Measurements from ENCODE around the gene CR1L. TPM values are rescaled to one million over a fixed set of nuclear protein-coding genes. Genes with fewer than 3 reads are reported as not detected.
"Not testable (repeated sequence)": the region's sequence is repeated elsewhere in the genome, so short reads cannot be mapped to it uniquely, and the experiment has no call there.

The CR1L gene
- total RNA-seq, 3 donors from 2014 or later = not detected

- Histone ChIP-seq H3K4me3 (no peak overlapping the region), H3K36me3 (ENCODE audit: low read depth) (no peaks in the 10 kb centered on the region), H3K9me3 (peaks cover 3% of the 10 kb centered on the region), H3K4me1 (ENCODE audit: low read depth) (no peaks in the 10 kb centered on the region)
- intact Hi-C loops (cut with DNase I, micrococcal nuclease) = no loop called here
- no peak for ATAC-seq
- no peak for TF ChIP-seq CTCF (IDR thresholded peaks at IDR 0.05)
- DNase-seq = no peak
Observed at GRCh38 chr1:207658904-207659485, 14.1 kb downstream of the CR1L start.

GRCh38 chr1:207659545-207660153, 14.7 kb downstream of the CR1L start:
- H3K4me3 ChIP-seq = no peak overlapping the region
- no peaks in the 10 kb centered on the region for H3K36me3 ChIP-seq (ENCODE audit: low read depth)
- no peaks in the 10 kb centered on the region for H3K4me1 ChIP-seq (ENCODE audit: low read depth)
- H3K9me3 ChIP-seq = peaks cover 3% of the 10 kb centered on the region
- intact Hi-C loops (cut with DNase I, micrococcal nuclease) = no loop called here
- ATAC-seq (peak; percentile 87), DNase-seq (peak; percentile 49 to 52 (median 50))
- TF ChIP-seq CTCF (IDR thresholded peaks at IDR 0.05) = no peak

GRCh38 chr1:207661420-207661819, 16.5 kb downstream of the CR1L start:
- DNase-seq; H3K4me1 ChIP-seq (ENCODE audit: low read depth); ATAC-seq: not testable (repeated sequence)

GRCh38 chr1:207666342-207666741, 21.4 kb downstream of the CR1L start:
- intact Hi-C loops (cut with DNase I, micrococcal nuclease) = no loop called here
- H3K4me3 ChIP-seq = no peak overlapping the region
- H3K9me3 ChIP-seq = peaks cover 3% of the 10 kb centered on the region
- TF ChIP-seq CTCF (IDR thresholded peaks at IDR 0.05) = no peak
- H3K4me1 ChIP-seq (ENCODE audit: low read depth) = peaks cover 7% of the 10 kb centered on the region
- no peak for DNase-seq
- no peak for ATAC-seq
- no peaks in the 10 kb centered on the region for H3K36me3 ChIP-seq (ENCODE audit: low read depth)

More at GRCh38 chr1:207661420-207661819, 16.5 kb downstream of the CR1L start:
- H3K36me3 ChIP-seq (ENCODE audit: low read depth); H3K9me3 ChIP-seq; H3K4me3 ChIP-seq; intact Hi-C loops (cut with DNase I, micrococcal nuclease): not testable (repeated sequence)

- no peaks in the 10 kb centered on the region for H3K36me3 ChIP-seq (ENCODE audit: low read depth)
- no peak for DNase-seq
- TF ChIP-seq CTCF (IDR thresholded peaks at IDR 0.05) = no peak
- H3K9me3 ChIP-seq = no peaks in the 10 kb centered on the region
- no peak overlapping the region for H3K4me3 ChIP-seq
- peaks cover 7% of the 10 kb centered on the region for H3K4me1 ChIP-seq (ENCODE audit: low read depth)
- ATAC-seq = no peak
- intact Hi-C loops (cut with DNase I, micrococcal nuclease) = no loop called here
Observed at GRCh38 chr1:207669528-207670009, 24.6 kb downstream of the CR1L start.

- intact Hi-C loops (cut with DNase I, micrococcal nuclease) = no loop called here
- H3K9me3 ChIP-seq = no peaks in the 10 kb centered on the region
- ATAC-seq (no peak), DNase-seq (no peak)
- no peak overlapping the region for H3K4me3 ChIP-seq
- H3K4me1 ChIP-seq (ENCODE audit: low read depth) = peaks cover 7% of the 10 kb centered on the region
- no peaks in the 10 kb centered on the region for H3K36me3 ChIP-seq (ENCODE audit: low read depth)
- no peak for TF ChIP-seq CTCF (IDR thresholded peaks at IDR 0.05)
Observed at GRCh38 chr1:207670192-207670591, 25.3 kb downstream of the CR1L start.
